Measurements from ENCODE around the gene INHBA. TPM values are rescaled to one million over a fixed set of nuclear protein-coding genes. Genes with fewer than 3 reads are reported as not detected.

Gene INHBA
- total RNA-seq, 1 experiment from 2014 or later = 1.7 TPM

DNA sequence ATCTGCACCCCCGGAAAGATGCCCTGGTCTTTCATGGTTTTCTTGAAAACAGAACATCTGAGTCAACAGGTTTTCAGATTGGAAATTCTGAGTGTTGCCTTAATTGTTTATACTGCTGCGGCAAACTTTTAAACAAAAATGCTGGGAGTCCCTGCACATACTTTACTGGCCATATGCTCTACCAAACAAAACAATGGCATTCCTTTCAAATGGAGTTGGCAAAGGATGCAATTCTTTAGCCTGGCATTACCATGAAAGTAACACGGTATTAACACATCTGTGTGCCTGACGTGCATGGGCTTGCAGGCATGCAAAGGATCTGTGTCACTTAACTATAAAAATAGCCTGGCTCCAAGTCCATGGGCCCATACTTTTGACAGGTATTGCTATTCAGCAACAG is 4.2 kb downstream of the INHBA start:
- H3K27me3 Mint-ChIP-seq (ENCODE audit: low read depth) = peaks cover 35% of the 10 kb centered on the region
- WGBS (ENCODE audit: extremely low coverage, insufficient read length, low lambda C conversion rate) = no CpG with 5 or more reads among the region's 4 CpGs
- Histone ChIP-seq H3K9me3 (ENCODE audit: control insufficient read depth, low read depth, low read length) (no peaks in the 10 kb centered on the region), H3K4me2 (ENCODE audit: insufficient read depth, insufficient read length, low read length) (peak overlapping the region; percentile 96), H2BK15ac (ENCODE audit: low read depth, low read length) (no peak overlapping the region), H4K5ac (ENCODE audit: insufficient read length, low read depth, low read length) (no peak overlapping the region), H3K23me2 (ENCODE audit: insufficient read length, low read depth, low read length, poor library complexity, severe bottlenecking) (peaks cover 17% of the 10 kb centered on the region), H3K9ac (ENCODE audit: extremely low read depth, insufficient read length, low read length) (no peak overlapping the region), H3K27me3 (ENCODE audit: insufficient read depth, low read length) (no peaks in the 10 kb centered on the region), H2AK5ac (ENCODE audit: insufficient read length, low read length) (no peak overlapping the region), H3K27ac (ENCODE audit: insufficient read length, low read depth, low read length) (no peak overlapping the region), H2BK5ac (ENCODE audit: insufficient read length, low read length) (no peak overlapping the region), H3K79me2 (ENCODE audit: insufficient read depth, low read length) (no peaks in the 10 kb centered on the region), H4K8ac (replicated peaks; ENCODE audit: insufficient read length, low read depth, low read length) (no peak overlapping the region), H3K18ac (ENCODE audit: insufficient read length, low read depth, low read length) (no peak overlapping the region), H4K20me1 (ENCODE audit: control insufficient read depth, insufficient read depth, insufficient read length) (no peaks in the 10 kb centered on the region), H3K56ac (ENCODE audit: insufficient read length, low read depth, low read length) (no peak overlapping the region), H3K79me1 (ENCODE audit: insufficient read depth, low read depth, low read length, poor library complexity, severe bottlenecking) (no peaks in the 10 kb centered on the region), H3K23ac (ENCODE audit: insufficient read length, low read depth, low read length) (no peak overlapping the region), H3K14ac (ENCODE audit: insufficient read depth, low read length) (no peak overlapping the region), H3K4me1 (ENCODE audit: insufficient read depth, low read length) (peaks cover 4% of the 10 kb centered on the region; the same call in 1 of the 2 replicates), H2AFZ (ENCODE audit: low read length) (no peak overlapping the region), H3T11ph (ENCODE audit: low read length) (no peak overlapping the region), H4K91ac (ENCODE audit: insufficient read length, low read depth, low read length) (no peak overlapping the region), H3K4ac (ENCODE audit: low read depth, low read length) (no peak overlapping the region), H2BK120ac (ENCODE audit: low read depth, low read length, poor library complexity, severe bottlenecking) (no peak overlapping the region), H2BK20ac (ENCODE audit: low read depth, low read length, poor library complexity, severe bottlenecking) (no peak overlapping the region), H2BK12ac (ENCODE audit: insufficient read length, low read depth, low read length) (no peak overlapping the region)
- no peak overlapping the region for H3K27ac Mint-ChIP-seq
- no peak for DNase-seq
- H3K4me3 Mint-ChIP-seq = peak overlapping the region; percentile 78 to 81
- no peaks in the 10 kb centered on the region; a peak in 1 of 5 replicates for H3K9me3 Mint-ChIP-seq
- TF ChIP-seq, protein P1, sequence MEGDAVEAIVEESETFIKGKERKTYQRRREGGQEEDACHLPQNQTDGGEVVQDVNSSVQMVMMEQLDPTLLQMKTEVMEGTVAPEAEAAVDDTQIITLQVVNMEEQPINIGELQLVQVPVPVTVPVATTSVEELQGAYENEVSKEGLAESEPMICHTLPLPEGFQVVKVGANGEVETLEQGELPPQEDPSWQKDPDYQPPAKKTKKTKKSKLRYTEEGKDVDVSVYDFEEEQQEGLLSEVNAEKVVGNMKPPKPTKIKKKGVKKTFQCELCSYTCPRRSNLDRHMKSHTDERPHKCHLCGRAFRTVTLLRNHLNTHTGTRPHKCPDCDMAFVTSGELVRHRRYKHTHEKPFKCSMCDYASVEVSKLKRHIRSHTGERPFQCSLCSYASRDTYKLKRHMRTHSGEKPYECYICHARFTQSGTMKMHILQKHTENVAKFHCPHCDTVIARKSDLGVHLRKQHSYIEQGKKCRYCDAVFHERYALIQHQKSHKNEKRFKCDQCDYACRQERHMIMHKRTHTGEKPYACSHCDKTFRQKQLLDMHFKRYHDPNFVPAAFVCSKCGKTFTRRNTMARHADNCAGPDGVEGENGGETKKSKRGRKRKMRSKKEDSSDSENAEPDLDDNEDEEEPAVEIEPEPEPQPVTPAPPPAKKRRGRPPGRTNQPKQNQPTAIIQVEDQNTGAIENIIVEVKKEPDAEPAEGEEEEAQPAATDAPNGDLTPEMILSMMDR (conservative IDR thresholded peaks at IDR 0.05) = no peak
- H3K36me3 Mint-ChIP-seq (ENCODE audit: insufficient read depth in 1 of 3, low read depth in 3 of 3) = no peaks in the 10 kb centered on the region
- H3K4me1 Mint-ChIP-seq = peaks cover 69 to 73% of the 10 kb centered on the region in 2 experiments
